MM.1S (cell line): ENCODE results near the gene DPP6.

ENCODE experiments used
- DNase-seq: peaks from one replicate; pipeline ENCODE4 v3.0.0-alpha.2; 2015
- H2AFZ ChIP-seq: fragments of 300-600 bp; sonication (generic); 2 replicates; pipeline ENCODE4 v1.6.0; 2016; ENCODE audit warnings: antibody characterized with exemption, low read length
- H3F3A ChIP-seq: fragments of 300-600 bp; sonication (generic); 2 replicates; pipeline ENCODE4 v1.6.1; 2016; ENCODE audit warnings: mild to moderate bottlenecking, antibody characterized with exemption, low read length, moderate library complexity, mixed read lengths; ENCODE audit not compliant: insufficient read depth
- H3K27ac ChIP-seq: fragments of 300-600 bp; sonication (generic); 2 replicates; pipeline ENCODE4 v1.5.1; 2016; ENCODE audit warnings: mild to moderate bottlenecking, low read length
- H3K27me3 ChIP-seq: fragments of 300-600 bp; sonication (generic); replicated peaks from 2 replicates; pipeline ENCODE4 v1.6.0; 2016; ENCODE audit warnings: low read length; ENCODE audit not compliant: insufficient read depth
- H3K36me3 ChIP-seq: fragments of 300-600 bp; sonication (generic); replicated peaks from 2 replicates; pipeline ENCODE4 v1.6.1; 2016; ENCODE audit warnings: mild to moderate bottlenecking, low read length, mixed read lengths; ENCODE audit not compliant: insufficient read depth
- H3K4me1 ChIP-seq: fragments of 300-600 bp; sonication (generic); 2 replicates; pipeline ENCODE4 v1.6.1; 2016; ENCODE audit warnings: low read length, mixed read lengths
- H3K4me2 ChIP-seq: fragments of 300-600 bp; sonication (generic); 2 replicates; pipeline ENCODE4 v1.6.0; 2016; ENCODE audit warnings: low read depth, low read length
- H3K4me3 ChIP-seq: fragments of 300-600 bp; sonication (generic); 2 replicates; pipeline ENCODE4 v1.5.1; 2016; ENCODE audit warnings: low read length, mixed read lengths
- H3K79me2 ChIP-seq: fragments of 300-600 bp; sonication (generic); 2 replicates; pipeline ENCODE4 v1.6.1; 2016; ENCODE audit warnings: mixed run types, low read length, mixed read lengths
- H3K9ac ChIP-seq: fragments of 300-600 bp; sonication (generic); 2 replicates; pipeline ENCODE4 v1.6.1; 2016; ENCODE audit warnings: low read length, mixed read lengths
- H3K9me2 ChIP-seq: fragments of 300-600 bp; sonication (generic); replicated peaks from 2 replicates; pipeline ENCODE4 v1.6.1; 2016; ENCODE audit warnings: mild to moderate bottlenecking, low read length, mixed read lengths; ENCODE audit not compliant: insufficient read depth
- H3K9me3 ChIP-seq: fragments of 300-600 bp; sonication (generic); replicated peaks from 2 replicates; pipeline ENCODE4 v1.6.1; 2016; ENCODE audit warnings: mild to moderate bottlenecking, low read length, mixed read lengths; ENCODE audit not compliant: insufficient read depth
- H4K20me1 ChIP-seq: fragments of 300-600 bp; sonication (generic); 2 replicates; pipeline ENCODE4 v1.6.1; 2016; ENCODE audit warnings: mild to moderate bottlenecking, low read length, moderate library complexity, mixed read lengths; ENCODE audit not compliant: insufficient read depth
- CTCF ChIP-seq: fragments of 300-600 bp; sonication (generic); IDR thresholded peaks from 2 replicates; pipeline ENCODE4 v1.5.1; 2016; ENCODE audit warnings: antibody characterized with exemption, low read length, mixed read lengths
- EZH2 ChIP-seq: fragments of 300-600 bp; sonication (generic); optimal IDR thresholded peaks from 2 replicates; pipeline ENCODE3; 2017; ENCODE audit warnings: low read depth, mild to moderate bottlenecking, antibody characterized with exemption, low read length, mixed read lengths
- EZH2phosphoT487 ChIP-seq: fragments of 300-600 bp; sonication (generic); IDR thresholded peaks from 2 replicates; pipeline ENCODE4 v1.6.1; 2018; ENCODE audit warnings: antibody characterized with exemption, low read length

Gene DPP6

DNA sequence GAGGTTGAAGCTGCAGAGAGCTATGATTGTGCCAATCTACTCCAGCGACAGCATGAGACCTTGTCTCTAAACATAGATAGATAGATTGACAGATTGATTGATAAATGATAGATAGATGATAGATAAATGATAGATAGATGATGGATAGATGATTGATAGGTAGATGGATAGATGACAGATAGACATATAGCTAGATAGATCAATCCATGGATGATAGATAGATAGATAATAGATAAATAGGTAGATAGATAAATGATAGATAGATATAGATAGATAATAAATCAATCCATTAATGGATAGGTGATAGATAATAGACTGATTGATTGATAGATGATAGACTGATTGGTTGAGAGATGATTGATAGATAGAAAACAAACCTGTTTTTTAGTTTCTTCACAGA, 601.1 kb downstream of the DPP6 start:
- no peak overlapping the region for H3K9ac ChIP-seq
- H3K27me3 ChIP-seq = no peaks in the 10 kb centered on the region
- no peaks in the 10 kb centered on the region for H3K79me2 ChIP-seq
- TF ChIP-seq EZH2phosphoT487 = no peak
- TF ChIP-seq EZH2 = no peak
- no peak for TF ChIP-seq CTCF
- no peak overlapping the region for H2AFZ ChIP-seq
- H3K9me2 ChIP-seq = no peaks in the 10 kb centered on the region
- no peak overlapping the region for H3K4me2 ChIP-seq
- no peak overlapping the region for H3K27ac ChIP-seq
- no peaks in the 10 kb centered on the region for H3K9me3 ChIP-seq
- H3K36me3 ChIP-seq = no peaks in the 10 kb centered on the region
- no peaks in the 10 kb centered on the region for H3K4me1 ChIP-seq
- no peak overlapping the region for H3K4me3 ChIP-seq
- no peaks in the 10 kb centered on the region for H3F3A ChIP-seq
- no peak for DNase-seq
- no peaks in the 10 kb centered on the region for H4K20me1 ChIP-seq

GRCh38 chr7:154656618-154657017, 604.4 kb downstream of the DPP6 start:
- H3K9me3 ChIP-seq = no peaks in the 10 kb centered on the region
- TF ChIP-seq CTCF (no peak), EZH2 (no peak), EZH2phosphoT487 (no peak)
- H3K4me3 ChIP-seq = no peak overlapping the region
- H3K9me2 ChIP-seq = no peaks in the 10 kb centered on the region
- peak; percentile 2 for DNase-seq
- no peak overlapping the region for H3K27ac ChIP-seq
- no peaks in the 10 kb centered on the region for H3K79me2 ChIP-seq
- H3K27me3 ChIP-seq = no peaks in the 10 kb centered on the region
- H3F3A ChIP-seq = no peaks in the 10 kb centered on the region
- H3K36me3 ChIP-seq = no peaks in the 10 kb centered on the region
- H4K20me1 ChIP-seq = no peaks in the 10 kb centered on the region
- no peaks in the 10 kb centered on the region for H3K4me1 ChIP-seq
- H3K4me2 ChIP-seq = no peak overlapping the region
- H3K9ac ChIP-seq = no peak overlapping the region
- no peak overlapping the region for H2AFZ ChIP-seq

- no peak overlapping the region for H3K27ac ChIP-seq
- H2AFZ ChIP-seq = no peak overlapping the region
- no peak overlapping the region for H3K9ac ChIP-seq
- H3K27me3 ChIP-seq = no peaks in the 10 kb centered on the region
- H3K36me3 ChIP-seq = no peaks in the 10 kb centered on the region
- no peaks in the 10 kb centered on the region for H3K9me2 ChIP-seq
- no peak for TF ChIP-seq EZH2
- TF ChIP-seq CTCF = no peak
- no peak for TF ChIP-seq EZH2phosphoT487
- no peaks in the 10 kb centered on the region for H3F3A ChIP-seq
- no peak for DNase-seq
- no peaks in the 10 kb centered on the region for H4K20me1 ChIP-seq
- no peak overlapping the region for H3K4me3 ChIP-seq
- no peaks in the 10 kb centered on the region for H3K9me3 ChIP-seq
- no peaks in the 10 kb centered on the region for H3K4me1 ChIP-seq
- H3K79me2 ChIP-seq = no peaks in the 10 kb centered on the region
- H3K4me2 ChIP-seq = no peak overlapping the region
Measured at GRCh38 chr7:154666768-154667167, 614.6 kb downstream of the DPP6 start.
